Neural cell (in vitro differentiated cells): ENCODE results near the gene WDR31. TPM values are rescaled to one million over a fixed set of nuclear protein-coding genes. Genes with fewer than 3 reads are reported as not detected.

Experiments used
- H2AFZ ChIP-seq: fragments of 200-600, 300-800 bp; sonication (generic), shearing (Covaris generic); 2 replicates; pipeline ENCODE4 v1.6.0; 2014; ENCODE audit warnings: low read depth, mild to moderate bottlenecking, antibody characterized with exemption, low read length, moderate library complexity
- H3F3A ChIP-seq: fragments of 200-600 bp; shearing (Covaris generic); 2 replicates; pipeline ENCODE4 v1.6.1; 2016; ENCODE audit warnings: mild to moderate bottlenecking, moderate library complexity, mixed read lengths, antibody characterized with exemption, low read length; ENCODE audit not compliant: insufficient read depth, poor library complexity, severe bottlenecking
- H3K27ac ChIP-seq: fragments of 200-600, 300-800 bp; sonication (generic), shearing (Covaris generic); 2 replicates; pipeline ENCODE4 v1.5.1; 2014; ENCODE audit warnings: mild to moderate bottlenecking, low read length, moderate library complexity
- H3K27me3 ChIP-seq: fragments of 300-800, 200-600 bp; sonication (generic), shearing (Covaris generic); 2 replicates; pipeline ENCODE4 v1.6.0; 2014; ENCODE audit warnings: mild to moderate bottlenecking, low read depth, low read length, moderate library complexity; ENCODE audit not compliant: insufficient read depth
- H3K36me3 ChIP-seq: fragments of 300-800, 200-600 bp; sonication (generic), shearing (Covaris generic); 2 replicates; pipeline ENCODE4 v1.5.1; 2014; ENCODE audit warnings: mild to moderate bottlenecking, antibody characterized with exemption, low read length, moderate library complexity; ENCODE audit not compliant: insufficient read depth
- H3K4me2 ChIP-seq: fragments of 300-800, 200-600 bp; sonication (generic), shearing (Covaris generic); 2 replicates; pipeline ENCODE4 v1.6.0; 2014; ENCODE audit warnings: mild to moderate bottlenecking, low read length
- H3K4me3 ChIP-seq: fragments of 300-800, 200-600 bp; sonication (generic), shearing (Covaris generic); 2 replicates; pipeline ENCODE4 v1.5.1; 2014; ENCODE audit warnings: mild to moderate bottlenecking, low read length, moderate library complexity
- H3K79me2 ChIP-seq: fragments of 200-600 bp; shearing (Covaris generic); replicated peaks from 2 replicates; pipeline ENCODE4 v1.6.0; 2014; ENCODE audit warnings: mild to moderate bottlenecking, low read length, moderate library complexity; ENCODE audit not compliant: insufficient read depth
- H3K9ac ChIP-seq: fragments of 300-800, 200-600 bp; sonication (generic), shearing (Covaris generic); 2 replicates; pipeline ENCODE4 v1.6.1; 2016; ENCODE audit warnings: mild to moderate bottlenecking, low read length, mixed read lengths
- H3K9me2 ChIP-seq: fragments of 200-600 bp; shearing (Covaris generic); 2 replicates; pipeline ENCODE4 v1.6.1; 2016; ENCODE audit warnings: mild to moderate bottlenecking, low read length, mixed read lengths; ENCODE audit not compliant: insufficient read depth
- H3K9me3 ChIP-seq: fragments of 200-600, 300-800 bp; sonication (generic), shearing (Covaris generic); 2 replicates; pipeline ENCODE4 v1.6.1; 2016; ENCODE audit warnings: mild to moderate bottlenecking, mixed run types, low read length, moderate library complexity, mixed read lengths
- H4K20me1 ChIP-seq: fragments of 200-600 bp; shearing (Covaris generic); 2 replicates; pipeline ENCODE4 v1.6.1; 2016; ENCODE audit warnings: mild to moderate bottlenecking, mixed run types; ENCODE audit not compliant: insufficient read depth
- CTCF ChIP-seq: fragments of 450-650 bp; IDR thresholded peaks from 2 replicates; pipeline ENCODE4 v1.5.1; 2014; ENCODE audit warnings: antibody characterized with exemption, mild to moderate bottlenecking, moderate library complexity; ENCODE audit not compliant: poor library complexity, severe bottlenecking
- EP300 ChIP-seq: fragments of 450-650 bp; conservative IDR thresholded peaks from 2 replicates; pipeline ENCODE4 v1.6.1; 2014; ENCODE audit warnings: antibody characterized with exemption, mild to moderate bottlenecking, moderate library complexity; ENCODE audit not compliant: poor library complexity, severe bottlenecking
- EZH2 ChIP-seq: fragments of 200-600, 300-800 bp; shearing (Covaris generic), sonication (generic); IDR thresholded peaks from 2 replicates; pipeline ENCODE4 v1.6.1; 2014; ENCODE audit warnings: antibody characterized with exemption, low read length, borderline replicate concordance, mild to moderate bottlenecking; ENCODE audit not compliant: insufficient read depth, poor library complexity, severe bottlenecking
- MXI1 ChIP-seq: fragments of 450-650 bp; conservative IDR thresholded peaks from 2 replicates; pipeline ENCODE4 v1.6.1; 2014; ENCODE audit warnings: antibody characterized with exemption, mild to moderate bottlenecking; ENCODE audit not compliant: poor library complexity, severe bottlenecking
- POLR2AphosphoS5 ChIP-seq: IDR thresholded peaks from 2 replicates; pipeline ENCODE4 v1.6.1; 2012
- RAD21 ChIP-seq: fragments of 450-650 bp; conservative IDR thresholded peaks from 2 replicates; pipeline ENCODE4 v1.6.1; 2014; ENCODE audit warnings: antibody characterized with exemption, mild to moderate bottlenecking, moderate library complexity
- REST ChIP-seq: IDR thresholded peaks from 2 replicates; pipeline ENCODE4 v1.6.1; 2012; ENCODE audit warnings: borderline replicate concordance
- SMC3 ChIP-seq: fragments of 450-650 bp; conservative IDR thresholded peaks from 2 replicates; pipeline ENCODE4 v1.6.1; 2014; ENCODE audit warnings: antibody characterized with exemption, mild to moderate bottlenecking, moderate library complexity; ENCODE audit not compliant: poor library complexity
- TAF1 ChIP-seq: IDR thresholded peaks from 2 replicates; pipeline ENCODE4 v1.6.1; 2012; ENCODE audit warnings: low read depth
- polyA plus RNA-seq: library from polyadenylated mRNA; depleted of rRNA; stranded (reverse); fragments of >200 nt; gene quantifications from 2 replicates; pipeline ENCODE4 v1.2.3, GENCODE V29; 2014

WDR31 gene
- polyA plus RNA-seq, 1 donor from 2014 or later = 0.59 TPM

GRCh38 chr9:113307396-113307975, 32.6 kb downstream of the WDR31 start:
- no peaks in the 10 kb centered on the region for H3K9me2 ChIP-seq
- H3K27ac ChIP-seq = no peak overlapping the region
- H3K27me3 ChIP-seq = no peaks in the 10 kb centered on the region
- H3K79me2 ChIP-seq = no peaks in the 10 kb centered on the region
- no peak for TF ChIP-seq EP300
- no peak overlapping the region for H3K4me3 ChIP-seq
- no peak overlapping the region for H3K4me2 ChIP-seq
- no peaks in the 10 kb centered on the region for H3F3A ChIP-seq
- no peaks in the 10 kb centered on the region for H3K9me3 ChIP-seq
- no peaks in the 10 kb centered on the region for H3K36me3 ChIP-seq
- no peak overlapping the region for H2AFZ ChIP-seq
- H4K20me1 ChIP-seq = no peaks in the 10 kb centered on the region
- H3K9ac ChIP-seq = no peak overlapping the region

- Histone ChIP-seq H3K79me2 (no peaks in the 10 kb centered on the region), H3K9me3 (no peaks in the 10 kb centered on the region), H3K4me3 (no peak overlapping the region), H3K36me3 (no peaks in the 10 kb centered on the region), H3F3A (no peaks in the 10 kb centered on the region), H3K9me2 (no peaks in the 10 kb centered on the region), H4K20me1 (no peaks in the 10 kb centered on the region), H3K4me2 (no peak overlapping the region), H2AFZ (no peak overlapping the region), H3K27ac (no peak overlapping the region), H3K9ac (no peak overlapping the region), H3K27me3 (no peaks in the 10 kb centered on the region)
- TF ChIP-seq SMC3 (no peak), POLR2AphosphoS5 (no peak), RAD21 (no peak), EP300 (no peak), EZH2 (no peak), CTCF (no peak), TAF1 (no peak), MXI1 (no peak), REST (no peak)
Observed at GRCh38 chr9:113306566-113306965, 33.5 kb downstream of the WDR31 start.
